AG04450 (cell line): ENCODE measurements around the gene HSPA9. TPM values are rescaled to one million over a fixed set of nuclear protein-coding genes. Genes with fewer than 3 reads are reported as not detected.

Source experiments
- CTCF ChIA-PET: fragments of 300-600, 350-600 bp; formaldehyde crosslinking; extraction: SDS; loops from one replicate; lab custom pipeline; 2022; ENCODE audit warnings: antibody characterized with exemption, inconsistent platforms; lab: Charles Lee
- POLR2A ChIA-PET: fragments of 350-600 bp; formaldehyde crosslinking; extraction: SDS; loops from one replicate; lab custom pipeline; 2021; ENCODE audit warnings: antibody characterized with exemption, inconsistent platforms; lab: Yijun Ruan, JAX
- DNase-seq: peaks from one replicate; pipeline ENCODE4 v3.0.0-alpha.2; 2011; ENCODE audit warnings: low read depth, low spot score
- H3K27ac ChIP-seq: one replicate; pipeline ENCODE4 v1.5.1; 2012; ENCODE audit warnings: low read depth, low read length, control low read depth
- H3K27me3 ChIP-seq: one replicate; pipeline ENCODE4 v1.6.0; 2012; ENCODE audit warnings: low read length; ENCODE audit not compliant: control insufficient read depth, insufficient read depth
- H3K4me3 ChIP-seq: 2 replicates; pipeline ENCODE4 v1.5.1; 2011; ENCODE audit warnings: mild to moderate bottlenecking, low read depth, low read length, control low read depth
- H3K9me3 ChIP-seq: 2 replicates; pipeline ENCODE4 v1.5.1; 2012; ENCODE audit warnings: low read length; ENCODE audit not compliant: control insufficient read depth, insufficient read depth
- CTCF ChIP-seq: IDR thresholded peaks from 2 replicates; pipeline ENCODE4 v1.5.1; 2011; ENCODE audit warnings: low read depth, low read length, control low read depth, inconsistent platforms
- polyA plus RNA-seq: library from polyadenylated mRNA; depleted of rRNA; stranded (reverse); fragments of >200 nt; gene quantifications from 2 replicates; pipeline ENCODE4 v1.2.3, GENCODE V29; 2011

HSPA9 gene
- polyA plus RNA-seq, 1 experiment: 207 TPM

GRCh38 chr5:138596105-138596881 lies 21.1 kb upstream of the HSPA9 start:
- TF ChIP-seq CTCF: no peak
- Histone ChIP-seq H3K27ac (no peak overlapping the region), H3K4me3 (no peak overlapping the region), H3K27me3 (peaks cover 6% of the 10 kb centered on the region), H3K9me3 (no peaks in the 10 kb centered on the region)
- ChIA-PET POLR2A (interaction anchor here (0.5 to 1.3 kb wide), 2 partner anchors 21 to 41 kb away, joined by 3 to 4 read pairs; partner anchors contain the start of gene HSPA9), CTCF (interaction anchor here (0.7 to 2.5 kb wide), 3 partner anchors 10 to 676 kb away, joined by 3 to 9 read pairs (median 4); no protein-coding TSS in a partner anchor)
- DNase-seq: no peak

- H3K27me3 ChIP-seq: peaks cover 10% of the 10 kb centered on the region
- DNase-seq: no peak
- TF ChIP-seq CTCF: no peak; the same call in 1 of the 2 replicates
- no peaks in the 10 kb centered on the region for H3K9me3 ChIP-seq
- ChIA-PET POLR2A (interaction anchor here (0.5 to 1.3 kb wide), 2 partner anchors 20 to 42 kb away, joined by 3 to 4 read pairs; partner anchors contain the start of gene HSPA9), CTCF (interaction anchor here (0.9 to 2.5 kb wide), 3 partner anchors 16 to 116 kb away, joined by 4 to 9 read pairs (median 6); no protein-coding TSS in a partner anchor)
- H3K4me3 ChIP-seq: no peak overlapping the region
- H3K27ac ChIP-seq: no peak overlapping the region
Measured at GRCh38 chr5:138595180-138595795, 20.1 kb upstream of the HSPA9 start.

GRCh38 chr5:138594305-138595058 lies 19.3 kb upstream of the HSPA9 start:
- POLR2A ChIA-PET: no interaction called here
- no peak for DNase-seq
- CTCF ChIA-PET: interaction anchor here (0.8 to 1.6 kb wide), 5 partner anchors 13 to 808 kb away, joined by 3 to 6 read pairs (median 3); no protein-coding TSS in a partner anchor

GRCh38 chr5:138588013-138588788 lies 13.0 kb upstream of the HSPA9 start:
- Histone ChIP-seq H3K27ac (no peak overlapping the region), H3K9me3 (no peaks in the 10 kb centered on the region), H3K4me3 (no peak overlapping the region), H3K27me3 (peaks cover 22% of the 10 kb centered on the region)
- no peak for DNase-seq
- CTCF ChIA-PET: interaction anchor here (1.4 kb wide), 1 partner anchor 9 kb away, joined by 6 read pairs; no protein-coding TSS in a partner anchor
- no peak for TF ChIP-seq CTCF
- POLR2A ChIA-PET: no interaction called here

More at GRCh38 chr5:138594305-138595058, 19.3 kb upstream of the HSPA9 start:
- no peak overlapping the region for H3K4me3 ChIP-seq
- H3K27ac ChIP-seq: no peak overlapping the region
- H3K9me3 ChIP-seq: no peaks in the 10 kb centered on the region
- H3K27me3 ChIP-seq: peaks cover 10% of the 10 kb centered on the region
- peak; percentile 43 for TF ChIP-seq CTCF
